Mucosa of descending colon (tissue), 3 donors: ENCODE data around the gene SRR. TPM values are rescaled to one million over a fixed set of nuclear protein-coding genes. Genes with fewer than 3 reads are reported as not detected.

Experiments used
- ATAC-seq: fragments of 200-7000 bp; cut with Tn5 transposase; one replicate; pipeline ENCODE4 v1.9.1; 2020; ENCODE audit warnings: mild to moderate bottlenecking, moderate library complexity
- DNase-seq, 3 donors: peaks; one replicate each; pipeline ENCODE4 v3.0.0-alpha.2; 2020
- H3K36me3 ChIP-seq: fragments of 200-600 bp; one replicate; pipeline ENCODE4 v1.8.0; 2021; ENCODE audit warnings: low read depth, mild to moderate bottlenecking
- H3K4me1 ChIP-seq: fragments of 200-600 bp; one replicate; pipeline ENCODE4 v1.8.0; 2021; ENCODE audit warnings: low read depth, mild to moderate bottlenecking
- H3K4me3 ChIP-seq: fragments of 200-600 bp; one replicate; pipeline ENCODE4 v1.8.0; 2021; ENCODE audit warnings: mild to moderate bottlenecking
- H3K9me3 ChIP-seq: fragments of 200-600 bp; one replicate; pipeline ENCODE4 v1.8.0; 2021; ENCODE audit warnings: mild to moderate bottlenecking
- CTCF ChIP-seq: fragments of 200-600 bp; IDR thresholded peaks from one replicate; pipeline ENCODE4 v1.8.0; 2022; ENCODE audit warnings: antibody characterized with exemption, mild to moderate bottlenecking
- intact Hi-C, 2 donors: fragments of 100-400 bp; cut with DNase I in 1 of 2; cut with micrococcal nuclease in 1 of 2; formaldehyde crosslinking; loops; one replicate each; pipeline versions ENCODE4 v1.11.0 to v1.11.1; 2022; cut with DNase I, micrococcal nuclease
- total RNA-seq, 3 donors: library from RNA; stranded (reverse); fragmentation: NEBNext Ultra II Directional in 2 of 3; extraction: Animal tissue kit (Norgen Biotek cat#: 25700) in 2 of 3; gene quantifications; one replicate each; pipeline versions ENCODE4 v1.2.1 to v1.2.4, GENCODE V29; 2021 to 2023
- donor health status: DM: no; HTN: no; CAD: no; lungs with moderate emphysema.
- donor health status: DM: no; HTN: no; CAD: no.
- donor health status: DM: no; HTN: yes; CAD: no.

The SRR gene
- total RNA-seq, 3 donors from 2014 or later: 9.7 to 16.2 (median 9.8) TPM

- ATAC-seq (no peak), DNase-seq (no peak)
- Histone ChIP-seq H3K9me3 (no peaks in the 10 kb centered on the region), H3K4me3 (no peak overlapping the region), H3K36me3 (no peaks in the 10 kb centered on the region), H3K4me1 (no peaks in the 10 kb centered on the region)
- intact Hi-C loops: no loop called here
- no peak for TF ChIP-seq CTCF
Measured at GRCh38 chr17:2369039-2369438, 65.3 kb downstream of the SRR start.

DNA sequence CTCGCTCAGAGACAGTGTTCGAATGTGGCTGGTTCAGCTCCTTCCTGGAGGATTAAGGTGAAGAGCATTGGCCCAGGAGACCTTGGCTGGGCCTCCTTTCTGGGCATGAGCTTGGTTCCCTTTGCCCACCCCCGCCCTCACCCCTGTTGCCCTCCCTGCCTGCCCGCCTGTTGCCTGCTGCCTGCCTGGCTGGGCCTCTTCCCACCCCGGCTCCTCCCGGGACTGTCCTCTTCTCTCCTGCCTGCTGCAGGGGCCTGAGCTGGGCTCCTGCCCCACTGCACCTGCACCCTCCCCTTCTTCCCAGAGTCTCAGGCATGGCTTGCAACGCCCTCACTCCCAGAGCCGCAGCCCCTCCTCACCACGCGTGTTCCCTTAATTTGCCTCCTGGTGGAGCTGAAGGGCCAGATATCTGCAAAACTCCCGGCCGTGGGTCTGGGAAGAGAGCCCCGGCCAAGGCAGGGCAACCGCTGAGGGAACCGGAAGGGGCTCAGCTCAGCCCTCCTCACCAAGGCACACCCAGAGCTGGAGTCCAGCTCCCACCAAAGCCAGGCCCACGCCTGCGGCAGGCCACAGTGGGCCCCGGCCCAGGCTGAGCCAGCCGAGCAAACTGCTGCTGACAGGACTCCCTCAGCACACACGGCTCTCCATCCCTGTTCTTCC is 65.9 kb downstream of the SRR start:
- intact Hi-C loops: no loop called here

DNA sequence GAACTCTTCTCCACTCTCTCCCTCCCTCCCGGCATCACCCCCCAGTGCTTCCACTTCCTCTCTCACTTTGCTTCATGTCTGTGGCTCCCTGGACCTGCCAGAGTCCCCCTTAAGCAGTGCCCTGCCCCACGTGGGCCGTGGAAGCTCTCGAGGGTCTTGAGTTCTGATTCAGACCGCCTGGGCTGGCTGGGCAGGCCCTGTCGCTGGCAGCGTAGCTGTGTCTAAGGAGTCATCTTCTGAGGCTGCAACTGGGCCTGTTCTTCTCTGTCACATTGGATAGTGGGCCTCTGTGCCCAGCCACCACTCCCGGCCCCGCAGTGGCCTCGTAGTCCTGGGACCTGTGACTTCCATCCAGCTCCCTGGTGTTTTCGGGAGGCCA is 66.5 kb downstream of the SRR start:
- DNase-seq (no peak), ATAC-seq (no peak)
- no peaks in the 10 kb centered on the region for H3K4me1 ChIP-seq
- H3K36me3 ChIP-seq: no peaks in the 10 kb centered on the region
- no peak overlapping the region for H3K4me3 ChIP-seq
- TF ChIP-seq CTCF: no peak
- intact Hi-C loops: no loop called here
- H3K9me3 ChIP-seq: no peaks in the 10 kb centered on the region

More for the DNA sequence above, 65.9 kb downstream of the SRR start:
- H3K4me3 ChIP-seq: no peak overlapping the region
- no peaks in the 10 kb centered on the region for H3K36me3 ChIP-seq
- H3K9me3 ChIP-seq: no peaks in the 10 kb centered on the region
- ATAC-seq (no peak), DNase-seq (peak in 1 of 3 donors; percentile 21)
- TF ChIP-seq CTCF: no peak
- H3K4me1 ChIP-seq: no peaks in the 10 kb centered on the region

GRCh38 chr17:2371183-2372130 is 67.7 kb downstream of the SRR start:
- Histone ChIP-seq H3K36me3 (no peaks in the 10 kb centered on the region), H3K9me3 (no peaks in the 10 kb centered on the region), H3K4me3 (no peak overlapping the region), H3K4me1 (no peaks in the 10 kb centered on the region)
- ATAC-seq (no peak), DNase-seq (no peak)
- no peak for TF ChIP-seq CTCF
- intact Hi-C loops: no loop called here

DNA sequence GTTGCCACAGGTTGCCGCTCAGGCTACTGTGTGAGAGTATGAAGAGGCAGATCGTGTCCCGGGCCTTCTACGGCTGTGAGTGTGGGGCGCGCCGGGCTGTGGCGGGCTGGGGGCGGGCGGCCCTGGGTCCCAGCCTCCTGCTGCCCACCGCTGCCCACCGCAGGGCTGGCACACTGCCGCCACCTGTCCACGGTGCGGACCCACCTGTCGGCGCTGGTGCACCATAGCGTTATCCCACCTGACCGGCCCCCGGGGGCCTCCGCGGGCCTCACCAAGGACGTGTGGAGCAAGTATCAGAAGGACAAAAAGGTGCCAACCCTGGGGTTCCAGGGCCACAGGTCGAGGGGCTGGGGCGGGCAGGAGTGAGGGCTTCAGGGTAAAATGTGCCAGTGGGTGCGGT is 68.4 kb downstream of the SRR start:
- no peak overlapping the region for H3K4me3 ChIP-seq
- H3K4me1 ChIP-seq: no peaks in the 10 kb centered on the region
- peak in 1 of 3 donors; percentile 45 for DNase-seq
- no peaks in the 10 kb centered on the region for H3K36me3 ChIP-seq
- no peak for ATAC-seq
- no peak for TF ChIP-seq CTCF
- intact Hi-C loops: no loop called here
- H3K9me3 ChIP-seq: no peaks in the 10 kb centered on the region
